ENCODE results near the gene PLCD3. TPM values are rescaled to one million over a fixed set of nuclear protein-coding genes. Genes with fewer than 3 reads are reported as not detected.

The PLCD3 gene
- total and polyA plus RNA-seq, 2 of the 8 experiments (the other 6 are each of a cell fraction or from before 2014, with no cell fraction given) = 26.5 to 48.1 TPM

GRCh38 chr17:45148183-45149036, 16.1 kb upstream of the PLCD3 start, which contains the start of gene HEXIM1 (continued):
- TF ChIP-seq EGR1 (IDR thresholded peaks at IDR 0.05; ENCODE audit: borderline replicate concordance, low read depth, low read length) (peak; percentile 58; the same call in 1 of the 2 replicates), GABPA (IDR thresholded peaks at IDR 0.05; ENCODE audit: borderline replicate concordance, insufficient read depth, low read length) (0 out of 2 replicates have a peak, but pooled peaks have one; percentile 39), RAD21 (IDR thresholded peaks at IDR 0.05 in 1 of 2, conservative IDR thresholded peaks at IDR 0.05 in 1 of 2; ENCODE audit: low read depth in 2 of 2, low read length in 2 of 2) (no peak), USF2 (IDR thresholded peaks at IDR 0.05; ENCODE audit: low read length) (no peak)
